ACC112 (cell line): ENCODE results near the gene PRKAR2B.
"Not testable (repeated sequence)": the region's sequence is repeated elsewhere in the genome, so short reads cannot be mapped to it uniquely, and the experiment has no call there.

ENCODE experiments used
- H2AFZ ChIP-seq: fragments of 200-600 bp; sonication (generic); one replicate; pipeline ENCODE4 v1.6.0; 2017; ENCODE audit warnings: antibody characterized with exemption, low read length; ENCODE audit not compliant: unreplicated experiment
- H3K27ac ChIP-seq: fragments of 200-600 bp; sonication (generic); 2 replicates; pipeline ENCODE4 v1.5.1; 2014; ENCODE audit warnings: low read depth, mild to moderate bottlenecking, antibody characterized with exemption, low read length, moderate library complexity
- H3K27me3 ChIP-seq: fragments of 200-600 bp; sonication (generic); 2 replicates; pipeline ENCODE4 v1.6.1; 2014; ENCODE audit warnings: mild to moderate bottlenecking, antibody characterized with exemption, low read length, moderate library complexity, mixed read lengths; ENCODE audit not compliant: insufficient read depth
- H3K36me3 ChIP-seq: fragments of 200-600 bp; sonication (generic); 2 replicates; pipeline ENCODE4 v1.6.1; 2016; ENCODE audit warnings: mild to moderate bottlenecking, antibody characterized with exemption, low read length, moderate library complexity, mixed read lengths; ENCODE audit not compliant: insufficient read depth
- H3K4me1 ChIP-seq: fragments of 200-600 bp; sonication (generic); one replicate; pipeline ENCODE4 v1.6.1; 2016; ENCODE audit warnings: low read length, mixed read lengths; ENCODE audit not compliant: insufficient read depth, unreplicated experiment, control insufficient read depth
- H3K4me3 ChIP-seq: fragments of 200-600 bp; sonication (generic); 2 replicates; pipeline ENCODE4 v1.5.1; 2014; ENCODE audit warnings: mild to moderate bottlenecking, low read depth, low read length
- H3K79me2 ChIP-seq: fragments of 200-600 bp; sonication (generic); one replicate; pipeline ENCODE4 v1.6.0; 2016; ENCODE audit warnings: low read length; ENCODE audit not compliant: control insufficient read depth, unreplicated experiment, insufficient read depth

PRKAR2B gene

DNA sequence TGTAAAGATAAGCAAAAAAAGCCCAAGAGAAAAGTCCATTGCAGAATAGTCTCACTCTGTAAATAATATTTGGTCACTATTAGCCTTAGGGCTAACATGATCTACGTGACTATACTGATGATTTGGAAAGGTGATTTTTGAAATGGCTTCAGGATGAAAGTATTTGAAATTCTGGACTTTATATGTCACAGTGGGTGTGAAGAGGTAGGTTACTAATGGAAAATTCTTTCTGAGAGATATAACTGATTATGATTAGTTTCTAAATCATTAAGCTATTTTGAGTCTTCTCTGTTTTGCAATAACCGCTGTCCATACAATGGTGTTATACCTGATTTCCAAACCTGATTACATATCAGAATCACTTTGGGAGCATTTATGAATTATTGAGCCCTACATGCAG lies 104.2 kb downstream of the PRKAR2B start:
- Histone ChIP-seq H3K4me3 (no peak overlapping the region), H3K27ac (no peak overlapping the region), H2AFZ (no peak overlapping the region), H3K4me1 (peaks cover 9% of the 10 kb centered on the region), H3K27me3 (no peaks in the 10 kb centered on the region), H3K79me2 (no peaks in the 10 kb centered on the region), H3K36me3 (no peaks in the 10 kb centered on the region)

DNA sequence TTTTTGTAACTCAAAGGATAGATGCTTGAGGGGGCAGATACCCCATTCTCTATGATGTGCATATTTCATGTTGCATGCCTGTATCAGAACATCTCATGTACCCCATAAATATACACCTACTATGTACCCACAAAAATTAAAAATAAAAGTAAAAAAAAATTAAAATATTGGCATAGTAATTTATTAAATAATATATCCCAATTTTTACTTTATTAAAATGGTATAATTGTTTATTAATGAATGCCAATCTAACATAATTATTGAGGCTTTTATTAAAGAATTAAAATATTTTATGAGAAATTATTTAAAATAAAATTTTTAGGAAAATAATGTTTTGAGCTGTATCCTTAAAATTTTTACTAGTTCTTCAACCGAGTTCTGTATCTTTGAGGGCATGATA lies 105.4 kb downstream of the PRKAR2B start:
- Histone ChIP-seq H3K27me3 (no peaks in the 10 kb centered on the region), H3K36me3 (no peaks in the 10 kb centered on the region)

DNA sequence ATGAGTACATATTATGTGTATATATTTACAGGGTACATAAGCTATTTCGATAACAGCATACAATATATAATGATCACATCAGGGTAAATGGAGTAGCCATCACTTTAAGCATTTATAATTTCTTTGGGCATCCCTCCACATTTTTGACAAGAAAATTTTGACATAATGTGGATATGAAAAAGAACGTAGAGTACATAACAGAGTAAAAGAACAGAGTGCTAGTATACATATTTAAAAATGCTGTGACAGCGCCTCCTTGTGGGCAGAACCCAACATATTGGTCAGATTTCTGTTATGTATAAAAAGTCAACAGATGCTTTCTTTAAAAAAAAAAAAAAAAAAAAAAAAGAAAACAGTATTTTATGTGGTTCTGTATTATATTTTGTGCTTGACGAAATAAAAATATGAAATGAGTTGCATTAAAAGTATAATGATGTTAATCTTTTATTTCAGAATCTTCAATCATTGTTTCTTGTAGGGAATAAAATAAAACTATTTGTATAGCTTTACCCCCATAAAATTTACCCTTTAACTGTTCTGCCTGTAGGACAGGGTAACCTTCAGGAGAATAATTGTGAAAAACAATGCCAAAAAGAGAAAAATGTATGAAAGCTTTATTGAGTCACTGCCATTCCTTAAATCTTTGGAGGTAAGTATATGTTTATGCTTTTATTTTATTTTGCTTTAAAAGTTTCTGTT lies 106.0 kb downstream of the PRKAR2B start:
- Histone ChIP-seq H3K4me1 (peaks cover 9% of the 10 kb centered on the region), H3K36me3 (no peaks in the 10 kb centered on the region), H3K27me3 (no peaks in the 10 kb centered on the region), H3K4me3 (no peak overlapping the region), H2AFZ (no peak overlapping the region), H3K27ac (no peak overlapping the region), H3K79me2 (no peaks in the 10 kb centered on the region)

More for the DNA sequence above, 105.4 kb downstream of the PRKAR2B start:
- Histone ChIP-seq H3K79me2 (no peaks in the 10 kb centered on the region), H3K27ac (no peak overlapping the region), H3K4me1 (peaks cover 9% of the 10 kb centered on the region), H3K4me3 (no peak overlapping the region), H2AFZ (no peak overlapping the region)

DNA sequence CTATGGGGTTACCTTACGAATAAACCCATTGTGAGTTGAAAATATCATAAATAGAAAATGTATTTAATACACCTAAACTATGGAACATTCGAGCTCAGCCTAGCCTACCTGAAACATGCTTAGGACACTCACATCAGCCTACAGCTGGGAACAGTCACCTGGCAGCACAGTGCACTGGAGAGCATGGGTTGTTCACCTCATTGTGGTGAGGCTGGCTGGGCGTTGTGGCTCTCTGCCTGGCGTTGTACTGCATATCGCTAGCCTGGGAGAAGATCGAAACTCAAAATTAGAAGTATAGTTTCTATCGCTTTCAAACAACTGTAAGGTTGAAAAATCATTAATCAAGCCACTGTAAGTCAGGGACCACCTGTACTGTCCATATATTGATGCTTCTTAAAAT lies 107.0 kb downstream of the PRKAR2B start:
- H3K4me1 ChIP-seq, result peaks cover 9% of the 10 kb centered on the region
- no peaks in the 10 kb centered on the region for H3K79me2 ChIP-seq
- H3K27ac ChIP-seq, result no peak overlapping the region
- H3K27me3 ChIP-seq, result no peaks in the 10 kb centered on the region
- H3K4me3 ChIP-seq, result no peak overlapping the region
- no peaks in the 10 kb centered on the region for H3K36me3 ChIP-seq
- no peak overlapping the region for H2AFZ ChIP-seq

DNA sequence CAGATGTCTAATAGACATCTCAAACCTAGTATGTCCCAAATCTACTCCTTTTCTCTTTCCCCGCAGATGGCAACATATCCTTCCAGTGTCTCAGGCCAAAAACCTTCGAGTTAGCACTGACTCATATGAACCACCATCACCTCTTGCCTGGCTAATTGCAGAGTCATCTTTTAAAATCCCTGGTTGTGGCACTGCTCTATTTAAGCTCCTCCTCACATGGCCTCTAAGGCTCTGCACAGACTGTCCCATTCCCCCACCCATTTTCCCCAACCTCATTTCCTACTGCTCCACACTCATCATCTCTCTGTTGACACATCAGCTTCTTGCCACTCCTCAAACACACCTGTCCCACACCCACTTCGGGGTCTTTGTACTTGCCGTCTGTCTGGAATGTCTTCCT lies 107.5 kb downstream of the PRKAR2B start:
- H3K79me2 ChIP-seq, result no peaks in the 10 kb centered on the region
- no peak overlapping the region for H3K4me3 ChIP-seq
- no peak overlapping the region for H3K27ac ChIP-seq
- H3K36me3 ChIP-seq, result no peaks in the 10 kb centered on the region
- no peak overlapping the region for H2AFZ ChIP-seq
- no peaks in the 10 kb centered on the region for H3K27me3 ChIP-seq
- H3K4me1 ChIP-seq, result peaks cover 9% of the 10 kb centered on the region

DNA sequence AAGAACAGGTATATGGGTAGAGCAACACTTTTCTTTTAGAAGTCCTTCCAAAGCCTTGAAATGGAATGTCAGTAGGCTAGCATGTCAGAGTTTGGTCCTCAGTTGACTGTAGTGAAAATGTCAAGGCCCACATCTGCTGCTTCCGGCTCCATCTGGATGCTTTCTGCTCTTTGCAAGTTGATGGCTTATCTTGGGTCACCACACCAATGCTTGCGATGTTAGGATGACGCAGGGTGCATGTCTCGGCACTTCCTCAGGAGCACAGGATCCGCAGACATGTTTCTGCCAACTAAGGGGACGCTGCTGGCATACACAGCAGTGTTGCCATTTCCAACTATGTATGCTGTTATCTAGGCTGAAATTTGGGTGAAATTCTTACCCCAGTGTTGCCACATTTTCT lies 110.3 kb downstream of the PRKAR2B start:
- no peak overlapping the region for H2AFZ ChIP-seq
- no peaks in the 10 kb centered on the region for H3K27me3 ChIP-seq
- no peaks in the 10 kb centered on the region for H3K79me2 ChIP-seq
- H3K36me3 ChIP-seq, result no peaks in the 10 kb centered on the region
- peaks cover 3% of the 10 kb centered on the region for H3K4me1 ChIP-seq
- H3K4me3 ChIP-seq, result no peak overlapping the region
- H3K27ac ChIP-seq, result no peak overlapping the region

DNA sequence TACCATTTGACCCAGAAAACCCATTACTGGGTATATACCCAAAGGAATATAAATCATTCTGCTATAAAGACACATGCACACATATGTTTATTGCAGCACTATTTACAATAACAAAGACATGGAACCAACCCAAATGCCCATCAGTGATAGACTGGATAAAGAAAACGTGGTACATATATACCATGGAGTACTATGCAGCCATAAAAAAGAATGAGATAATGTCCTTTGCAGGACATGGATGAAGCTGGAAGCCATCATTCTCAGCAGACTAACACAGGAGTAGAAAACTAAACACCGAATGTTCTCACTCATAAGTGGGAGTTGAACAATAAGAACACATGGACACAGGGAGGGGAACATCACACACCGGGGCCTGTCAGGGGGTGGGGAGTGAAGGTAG lies 111.2 kb downstream of the PRKAR2B start:
- H3K27ac ChIP-seq, H3K79me2 ChIP-seq, H3K27me3 ChIP-seq, H3K4me3 ChIP-seq, H3K36me3 ChIP-seq, H2AFZ ChIP-seq, H3K4me1 ChIP-seq: not testable (repeated sequence)

DNA sequence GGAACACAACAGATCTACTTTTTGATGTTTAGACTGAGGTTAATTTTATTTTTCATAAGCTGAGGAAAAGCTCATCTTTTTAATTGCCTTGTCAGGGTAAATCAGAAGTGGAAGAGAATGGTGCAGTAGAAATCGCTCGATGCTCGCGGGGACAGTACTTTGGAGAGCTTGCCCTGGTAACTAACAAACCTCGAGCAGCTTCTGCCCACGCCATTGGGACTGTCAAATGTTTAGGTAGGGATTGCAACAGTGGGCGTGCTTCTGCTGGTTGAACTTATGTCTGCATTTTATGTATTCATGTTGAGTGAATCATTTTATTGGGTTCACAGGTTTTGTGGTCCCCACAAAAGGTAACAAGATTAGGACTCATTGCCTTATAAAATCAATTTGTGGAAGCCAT lies 112.6 kb downstream of the PRKAR2B start:
- Histone ChIP-seq H3K27me3 (no peaks in the 10 kb centered on the region), H3K4me3 (no peak overlapping the region), H2AFZ (no peak overlapping the region), H3K36me3 (no peaks in the 10 kb centered on the region), H3K27ac (no peak overlapping the region), H3K79me2 (no peaks in the 10 kb centered on the region), H3K4me1 (peaks cover under 1% of the 10 kb centered on the region)

DNA sequence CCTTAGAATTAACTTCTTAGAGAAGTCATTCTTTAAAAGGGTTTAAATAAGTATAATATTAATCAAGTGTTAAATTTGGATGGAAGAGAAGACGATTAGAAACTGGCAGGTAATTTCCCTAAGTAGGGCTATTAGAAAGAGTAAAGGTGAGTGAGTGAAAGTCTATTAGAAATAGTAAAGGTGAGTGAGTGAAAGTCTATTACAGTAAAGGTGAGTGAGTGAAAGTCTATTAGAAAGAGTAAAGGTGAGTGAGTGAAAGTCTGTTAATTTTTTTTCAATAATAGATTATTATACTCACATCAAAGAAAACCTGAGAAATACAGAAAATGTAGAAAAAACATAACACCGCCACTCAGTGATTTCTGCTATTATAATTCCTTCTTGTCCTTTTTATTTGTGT lies 113.5 kb downstream of the PRKAR2B start:
- Histone ChIP-seq H3K79me2 (no peaks in the 10 kb centered on the region), H3K36me3 (no peaks in the 10 kb centered on the region), H3K27ac (no peak overlapping the region), H2AFZ (no peak overlapping the region), H3K27me3 (no peaks in the 10 kb centered on the region), H3K4me3 (no peak overlapping the region), H3K4me1 (no peaks in the 10 kb centered on the region)

DNA sequence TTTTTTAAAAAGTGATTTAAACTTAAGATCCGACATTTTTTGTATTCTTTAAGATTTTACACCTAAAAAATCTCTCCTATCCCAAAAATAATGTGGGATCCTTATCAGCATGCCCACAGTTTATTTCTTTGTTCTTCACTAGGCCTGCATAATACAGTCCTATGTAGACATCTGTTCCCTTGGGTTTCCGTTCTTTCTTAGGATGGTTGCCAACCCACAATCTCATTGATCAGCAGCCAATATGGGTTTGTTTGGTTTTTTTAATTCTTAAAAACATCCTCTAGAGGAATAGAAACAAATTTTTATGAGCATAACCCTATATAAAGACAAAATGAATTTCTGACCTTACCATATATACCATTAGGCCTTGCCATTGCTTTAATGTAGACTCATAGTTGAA lies 115.9 kb downstream of the PRKAR2B start:
- no peaks in the 10 kb centered on the region for H3K36me3 ChIP-seq
- H3K79me2 ChIP-seq, result no peaks in the 10 kb centered on the region
- H3K4me3 ChIP-seq, result no peak overlapping the region
- no peak overlapping the region for H3K27ac ChIP-seq
- no peaks in the 10 kb centered on the region for H3K27me3 ChIP-seq
- peaks cover 10% of the 10 kb centered on the region for H3K4me1 ChIP-seq
- no peak overlapping the region for H2AFZ ChIP-seq

DNA sequence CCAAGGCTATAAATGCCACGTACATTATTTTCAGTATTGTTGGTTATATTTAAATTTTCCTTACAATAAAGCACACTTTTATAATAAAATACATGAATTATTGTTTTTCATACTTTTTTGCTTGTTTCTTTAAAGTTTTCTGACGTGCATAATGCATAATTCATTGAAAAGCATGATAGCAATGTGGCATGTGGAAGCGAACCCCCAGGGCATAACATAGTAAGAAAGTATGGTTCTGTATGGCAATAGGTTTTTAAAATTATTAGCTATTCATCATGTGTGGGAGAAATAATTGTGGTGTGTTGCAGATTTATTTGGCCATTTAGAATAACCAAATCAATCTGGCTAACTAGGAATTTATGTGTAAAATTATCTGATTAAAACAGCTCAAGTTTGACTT lies 116.9 kb downstream of the PRKAR2B start:
- Histone ChIP-seq H3K4me1 (peaks cover 17% of the 10 kb centered on the region), H2AFZ (no peak overlapping the region), H3K27ac (no peak overlapping the region), H3K4me3 (no peak overlapping the region), H3K36me3 (no peaks in the 10 kb centered on the region), H3K27me3 (no peaks in the 10 kb centered on the region), H3K79me2 (no peaks in the 10 kb centered on the region)
